ENCODE results near the gene RNF138.

GRCh38 chr18:32096946-32097345, 5.3 kb downstream of the RNF138 start:
- no peak for TF ChIP-seq CTCF (IDR thresholded peaks at IDR 0.05)
- no peak for TF ChIP-seq POLR2A (IDR thresholded peaks at IDR 0.05)

Data from uterus (tissue), 2 donors.